GM04503 (cell line): ENCODE measurements around the gene HK1.
"Not testable (repeated sequence)": the region's sequence is repeated elsewhere in the genome, so short reads cannot be mapped to it uniquely, and the experiment has no call there.

ENCODE experiments used
- DNase-seq: peaks from one replicate; pipeline ENCODE4 v3.0.0-alpha.2; 2012; ENCODE audit warnings: low read depth

HK1 gene

GRCh38 chr10:69328380-69328735 lies 50.1 kb downstream of the HK1 start:
- DNase-seq: no peak

- DNase-seq: not testable (repeated sequence)
Measured at GRCh38 chr10:69328888-69329287, 50.6 kb downstream of the HK1 start.

DNA sequence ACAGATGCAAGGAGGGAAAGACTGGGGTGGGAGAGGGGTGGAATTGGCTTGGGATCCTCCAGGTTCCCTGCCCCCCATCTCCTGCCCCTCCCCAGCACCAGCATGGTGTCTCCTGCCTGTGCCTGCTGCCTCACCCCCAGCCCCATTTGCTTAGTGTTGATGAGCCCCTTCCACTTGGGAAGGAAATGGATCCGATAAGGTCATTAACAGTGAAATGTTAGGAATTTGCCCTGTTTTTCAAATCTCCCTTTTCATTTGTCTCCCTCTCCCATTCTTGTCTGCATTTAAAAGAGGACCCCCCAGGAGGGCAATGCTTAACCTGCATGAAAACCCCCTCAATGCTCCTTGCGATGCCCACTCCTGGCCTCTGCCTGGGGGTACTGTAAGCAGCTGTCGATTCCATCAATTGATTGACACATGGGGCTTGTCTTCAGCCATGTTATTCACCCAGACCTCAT lies 51.5 kb downstream of the HK1 start:
- no peak for DNase-seq

DNA sequence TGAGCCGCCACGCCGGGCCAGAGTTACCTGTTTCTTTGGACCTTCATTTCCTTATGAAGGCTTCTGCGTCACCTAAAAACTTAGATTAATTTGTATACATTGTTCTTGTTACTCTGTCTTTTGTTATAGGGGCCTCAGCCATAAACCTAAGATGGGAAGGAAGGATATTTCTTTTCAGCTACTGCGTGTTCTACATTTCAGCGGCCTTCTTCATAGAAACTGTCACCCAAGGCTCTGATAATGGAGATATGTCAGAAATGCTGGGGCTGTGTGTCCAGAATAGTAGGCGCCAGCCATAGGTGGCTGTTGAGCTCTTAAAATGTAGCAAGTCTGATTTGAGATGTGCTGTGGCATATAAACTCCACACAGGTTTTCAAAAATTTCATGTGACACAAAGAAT lies 52.9 kb downstream of the HK1 start:
- DNase-seq: no peak

GRCh38 chr10:69332278-69333010 lies 54.1 kb downstream of the HK1 start:
- DNase-seq: no peak

- DNase-seq: no peak
Measured at GRCh38 chr10:69333205-69333604, 54.9 kb downstream of the HK1 start.

DNA sequence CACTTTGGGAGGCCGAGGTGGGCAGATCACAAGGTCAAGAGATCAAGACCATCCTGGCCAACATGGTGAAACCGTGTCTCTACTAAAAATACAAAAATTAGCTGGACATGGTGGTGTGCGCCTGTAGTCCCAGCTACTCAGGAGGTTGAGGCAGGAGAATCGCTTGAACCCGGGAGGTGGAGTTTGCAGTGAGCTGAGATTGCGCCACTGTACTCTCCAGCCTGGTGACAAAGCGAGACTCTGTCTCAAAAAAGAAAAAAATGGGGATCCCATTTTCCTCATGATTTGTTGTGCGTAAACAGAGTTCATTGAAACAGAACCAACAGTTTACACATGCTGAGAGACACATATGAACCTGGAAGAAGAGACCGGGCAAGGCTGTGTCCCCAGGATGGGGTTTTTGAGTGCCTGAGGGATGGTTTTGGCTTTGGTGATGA lies 55.6 kb downstream of the HK1 start:
- DNase-seq: not testable (repeated sequence)

DNA sequence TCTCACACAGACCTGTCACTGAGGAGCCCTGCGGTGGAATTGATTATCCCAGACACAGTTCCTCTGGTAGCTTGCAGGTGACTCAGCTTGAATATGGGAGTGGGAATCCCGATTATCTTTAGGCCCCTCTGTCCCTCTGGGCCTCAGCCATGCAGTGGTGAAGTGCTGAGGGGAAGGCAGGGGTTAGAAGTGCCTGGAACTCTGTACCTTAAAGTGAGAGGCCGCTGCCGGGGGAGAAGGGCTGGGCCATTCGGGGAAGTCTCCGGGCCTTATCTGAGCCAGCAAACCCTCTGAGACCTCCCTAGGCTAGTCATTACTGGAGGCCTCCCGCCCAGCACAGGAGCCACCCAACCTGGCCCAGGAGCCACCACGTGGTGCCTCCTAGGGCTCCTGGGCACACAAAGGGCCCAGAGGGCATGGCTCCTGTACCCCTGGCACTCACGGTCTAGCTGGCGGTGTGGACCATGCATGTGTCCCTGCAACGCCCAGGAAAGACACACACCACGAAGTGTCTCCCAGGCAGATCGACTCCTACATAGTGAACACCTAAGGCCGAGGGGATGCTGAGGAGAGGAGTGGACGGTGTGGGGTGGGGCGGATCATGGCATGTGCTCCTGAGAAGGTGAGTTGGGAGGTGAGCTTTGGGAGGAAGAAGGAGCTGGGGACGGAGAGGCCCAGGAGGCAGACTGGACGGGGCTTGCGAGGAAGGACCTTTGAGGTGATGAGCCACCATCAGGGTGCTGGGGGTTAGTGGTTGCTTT lies 56.2 kb downstream of the HK1 start:
- no peak for DNase-seq

- no peak for DNase-seq
Measured at GRCh38 chr10:69335063-69335587, 56.8 kb downstream of the HK1 start.

DNA sequence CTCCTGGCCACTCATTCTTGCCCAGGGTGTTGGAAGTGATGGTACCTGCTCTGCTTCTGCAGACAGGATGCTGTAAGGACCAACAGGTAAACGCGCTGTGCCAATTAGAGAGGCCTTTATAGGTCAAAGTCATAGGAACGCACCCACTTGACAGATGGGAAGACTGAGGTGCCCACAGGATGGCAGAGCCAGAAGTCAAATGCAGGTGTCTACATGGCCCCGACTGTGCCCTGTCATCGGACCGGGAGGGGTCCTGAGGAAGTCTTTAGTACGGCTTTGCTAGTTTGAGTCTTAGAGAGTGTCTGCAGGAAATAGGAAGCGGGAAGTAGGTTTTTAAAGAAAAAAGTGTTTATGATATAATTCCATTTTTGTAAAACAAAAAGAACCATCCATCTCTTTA lies 57.3 kb downstream of the HK1 start:
- DNase-seq: no peak

- DNase-seq: no peak
Measured at GRCh38 chr10:69336952-69337295, 58.6 kb downstream of the HK1 start.

DNA sequence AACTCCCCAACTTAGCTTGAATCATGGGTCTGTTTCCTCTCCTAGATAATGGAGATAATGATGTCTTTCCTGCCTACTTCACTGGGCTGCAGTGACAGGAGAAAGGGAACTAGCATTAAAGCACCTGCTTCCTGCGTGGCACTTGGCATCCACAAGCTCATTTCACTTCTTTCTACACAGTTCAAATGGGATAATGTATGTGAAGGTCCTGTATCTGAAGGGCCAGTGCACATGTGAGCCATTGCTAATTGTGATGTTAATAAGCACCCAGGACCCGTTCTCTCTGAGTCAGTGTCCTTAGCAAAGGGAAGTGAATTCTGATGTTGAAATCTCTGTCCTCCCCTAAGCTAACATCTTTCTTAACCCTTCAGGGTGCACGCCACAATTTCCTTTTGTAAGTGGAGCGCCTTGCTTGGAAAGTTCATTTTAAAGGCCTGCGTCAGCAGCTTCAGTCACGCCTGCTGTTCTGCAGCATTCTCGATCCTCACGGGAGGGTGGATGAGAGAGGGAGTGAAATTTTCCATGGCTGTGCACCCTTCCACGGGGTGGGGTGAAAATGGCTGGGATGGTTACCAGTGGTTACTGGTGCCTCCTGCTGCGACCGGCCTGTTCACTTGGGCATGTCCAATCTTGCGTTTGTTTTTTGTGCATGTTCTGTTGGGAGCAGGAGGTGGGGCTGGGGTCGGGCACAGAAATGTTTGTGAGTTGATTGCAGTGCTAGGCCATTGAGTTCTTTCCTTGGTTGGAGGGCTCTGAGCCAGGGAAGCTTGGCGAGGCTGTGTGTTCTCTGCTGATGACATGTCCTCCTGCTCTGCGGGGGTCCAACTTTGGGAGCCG lies 59.2 kb downstream of the HK1 start:
- no peak for DNase-seq

- no peak for DNase-seq
Measured at GRCh38 chr10:69338133-69338456, 59.8 kb downstream of the HK1 start.

GRCh38 chr10:69338547-69339450 lies 60.5 kb downstream of the HK1 start:
- no peak for DNase-seq

DNA sequence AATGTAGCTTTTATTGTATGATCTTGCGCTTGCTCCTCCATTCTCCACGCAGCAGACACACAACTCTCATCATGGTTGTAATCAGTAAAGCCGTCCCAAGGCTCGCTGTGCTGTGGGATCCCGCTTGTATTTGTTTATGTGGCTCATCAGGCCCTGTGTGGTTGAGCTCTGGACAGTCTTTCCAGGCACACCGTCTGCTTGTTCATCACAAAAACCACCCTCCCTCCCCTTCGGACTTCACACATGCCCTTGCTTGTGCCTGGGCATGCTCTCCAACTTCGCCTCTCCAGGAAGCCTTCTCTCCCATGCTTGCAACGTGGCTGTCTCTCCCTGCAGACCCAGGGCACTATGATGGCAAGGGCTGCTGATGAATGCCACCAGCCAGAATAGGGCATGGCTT lies 62.4 kb downstream of the HK1 start:
- no peak for DNase-seq

- no peak for DNase-seq
Measured at GRCh38 chr10:69343905-69344304, 65.6 kb downstream of the HK1 start.

DNA sequence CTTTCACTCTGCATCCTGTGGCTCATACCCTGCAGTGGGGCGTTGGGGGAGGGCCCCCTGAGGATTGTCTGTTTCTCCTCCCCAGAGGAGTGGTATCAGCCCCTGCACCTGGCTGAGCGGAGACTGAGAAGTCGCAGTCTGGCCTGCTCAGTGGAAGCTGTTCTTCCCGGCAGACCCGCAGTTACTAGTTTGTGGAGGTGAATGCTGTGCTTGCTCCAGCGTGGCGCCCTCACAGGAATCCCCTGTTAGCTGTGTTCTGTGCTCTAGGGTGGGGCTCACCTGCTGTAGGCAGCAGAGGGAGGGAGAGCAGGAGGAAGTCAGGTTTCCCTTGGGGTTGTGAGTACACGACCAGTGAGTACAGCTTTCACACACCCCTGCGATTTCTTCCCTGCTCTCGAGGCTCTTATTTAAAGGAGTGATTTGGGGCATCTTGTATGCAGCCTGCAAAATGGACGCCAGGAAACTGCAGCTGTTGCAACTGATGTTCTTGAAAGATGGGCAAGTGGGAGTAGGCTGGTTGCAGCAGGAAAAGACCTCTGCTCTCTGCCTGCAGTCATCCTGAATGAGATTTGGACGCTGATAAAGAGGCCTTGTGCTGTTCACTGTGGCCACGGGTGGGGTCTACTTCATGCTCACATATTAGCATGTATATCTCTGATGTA lies 66.4 kb downstream of the HK1 start:
- no peak for DNase-seq

- no peak for DNase-seq
Measured at GRCh38 chr10:69345402-69345801, 67.1 kb downstream of the HK1 start.

DNA sequence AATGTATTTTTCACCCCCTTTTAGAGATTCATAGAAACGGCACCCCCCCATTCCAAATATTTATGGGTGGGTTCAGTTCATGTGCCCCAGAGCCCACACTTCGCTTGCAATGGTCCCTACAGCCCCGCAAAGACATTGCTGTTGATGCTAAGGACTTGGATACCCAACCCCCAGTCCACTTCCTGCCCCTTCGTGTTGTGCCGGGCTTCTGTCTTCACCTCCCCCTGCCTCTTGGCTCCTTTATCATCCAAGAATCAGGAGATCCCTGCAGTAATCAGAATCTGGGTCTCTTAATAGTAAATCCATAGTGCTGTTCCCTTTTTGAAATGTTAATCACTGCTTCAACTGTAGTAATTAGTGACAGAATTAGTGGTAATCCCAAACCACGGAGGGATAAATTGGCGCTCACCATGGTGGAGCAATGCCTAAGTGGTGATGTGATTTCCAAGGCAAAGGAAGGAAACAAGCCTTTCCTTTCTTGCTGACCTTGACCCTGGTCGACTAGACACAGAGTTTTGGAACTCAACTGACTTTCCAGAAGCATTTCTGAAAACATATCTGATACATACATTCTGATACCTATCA lies 67.7 kb downstream of the HK1 start:
- DNase-seq: no peak

- no peak for DNase-seq
Measured at GRCh38 chr10:69346776-69347175, 68.5 kb downstream of the HK1 start.
